Activated CD4-positive, alpha-beta T cell treated with anti-CD3 and anti-CD28 coated beads for 48 hours (primary cell): Measurements from ENCODE around the gene PTPRE.

Source experiments
- DNase-seq: peaks from one replicate; pipeline ENCODE4 v3.0.0-alpha.2; 2020

PTPRE gene

GRCh38 chr10:127928021-127928806 is 21.3 kb downstream of the PTPRE start:
- no peak for DNase-seq

- DNase-seq, result no peak
Measured at GRCh38 chr10:127932521-127933270, 25.8 kb downstream of the PTPRE start.

- DNase-seq, result no peak
Measured at GRCh38 chr10:127933271-127933670, 26.4 kb downstream of the PTPRE start.

- DNase-seq, result no peak
Measured at GRCh38 chr10:127934383-127934782, 27.5 kb downstream of the PTPRE start.

GRCh38 chr10:127935071-127935561 is 28.2 kb downstream of the PTPRE start:
- no peak for DNase-seq

GRCh38 chr10:127937069-127937468 is 30.2 kb downstream of the PTPRE start:
- no peak for DNase-seq

GRCh38 chr10:127937915-127938463 is 31.1 kb downstream of the PTPRE start:
- no peak for DNase-seq

- DNase-seq, result no peak
Measured at GRCh38 chr10:127939786-127940330, 33.0 kb downstream of the PTPRE start.

- no peak for DNase-seq
Measured at GRCh38 chr10:127940866-127941640, 34.1 kb downstream of the PTPRE start.

- no peak for DNase-seq
Measured at GRCh38 chr10:127942811-127943210, 35.9 kb downstream of the PTPRE start.

- DNase-seq, result no peak
Measured at GRCh38 chr10:127943336-127943910, 36.5 kb downstream of the PTPRE start.

- DNase-seq, result no peak
Measured at GRCh38 chr10:127944256-127944655, 37.4 kb downstream of the PTPRE start.

- DNase-seq, result peak; percentile 20
Measured at GRCh38 chr10:127945341-127945758, 38.4 kb downstream of the PTPRE start.

GRCh38 chr10:127945948-127946711 is 39.2 kb downstream of the PTPRE start:
- no peak for DNase-seq

- DNase-seq, result no peak
Measured at GRCh38 chr10:127947211-127947610, 40.3 kb downstream of the PTPRE start.

GRCh38 chr10:127948791-127949190 is 41.9 kb downstream of the PTPRE start:
- DNase-seq, result no peak

GRCh38 chr10:127949831-127950230 is 42.9 kb downstream of the PTPRE start:
- no peak for DNase-seq

GRCh38 chr10:127951861-127952574 is 45.1 kb downstream of the PTPRE start:
- no peak for DNase-seq

- DNase-seq, result no peak
Measured at GRCh38 chr10:127952575-127952869, 45.6 kb downstream of the PTPRE start.

- DNase-seq, result no peak
Measured at GRCh38 chr10:127952918-127953317, 46.0 kb downstream of the PTPRE start.

GRCh38 chr10:127953876-127954275 is 47.0 kb downstream of the PTPRE start:
- DNase-seq, result no peak
